GOT3 (cell line): ENCODE measurements around the gene KLF6.

ENCODE experiments used
- DNase-seq: peaks from one replicate; lab custom pipeline; 2025; ENCODE audit warnings: mixed read lengths; lab: John Stamatoyannopoulos, UW

KLF6 gene

GRCh38 chr10:3728563-3728962, 56.4 kb downstream of the KLF6 start:
- no peak for DNase-seq

- DNase-seq = no peak
These were observed 57.7 kb downstream of the KLF6 start for GRCh38 chr10:3727268-3727667.
